ENCODE results near the gene ORC3.
A peak's percentile ranks its signal among the peaks of the same experiment; 100 is the strongest.
"Not testable (repeated sequence)": the region's sequence is repeated elsewhere in the genome, so short reads cannot be mapped to it uniquely, and the experiment has no call there.

Gene ORC3

GRCh38 chr6:87663434-87663833 lies 73.5 kb downstream of the ORC3 start:
- FAIRE-seq: no peak

DNA sequence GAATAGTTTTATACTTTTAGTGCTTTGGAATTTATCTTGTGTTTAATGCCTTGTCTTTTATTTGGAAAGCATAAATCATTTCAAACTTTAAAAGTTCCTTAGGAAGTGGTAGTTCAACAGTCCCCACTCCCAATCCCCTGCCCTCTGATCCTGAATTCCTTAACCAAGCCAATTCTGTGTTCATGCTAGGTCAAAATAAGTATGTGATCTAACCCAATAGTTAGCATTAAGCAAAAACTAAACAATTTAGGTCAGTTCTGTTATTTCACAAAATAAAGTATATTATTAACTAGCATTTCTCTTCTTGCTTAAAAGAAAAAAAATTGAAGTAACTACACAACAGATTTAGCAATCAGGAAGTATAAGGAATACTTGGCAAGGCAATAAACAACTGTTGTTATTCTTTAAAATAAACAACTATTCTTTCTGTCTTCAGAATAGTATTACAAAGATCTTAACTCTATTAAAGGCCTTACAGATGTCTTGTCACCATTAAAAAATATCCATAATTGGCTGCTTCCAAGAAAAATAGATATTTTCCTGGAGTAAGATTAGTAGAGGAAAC lies 75.1 kb downstream of the ORC3 start:
- FAIRE-seq: no peak

DNA sequence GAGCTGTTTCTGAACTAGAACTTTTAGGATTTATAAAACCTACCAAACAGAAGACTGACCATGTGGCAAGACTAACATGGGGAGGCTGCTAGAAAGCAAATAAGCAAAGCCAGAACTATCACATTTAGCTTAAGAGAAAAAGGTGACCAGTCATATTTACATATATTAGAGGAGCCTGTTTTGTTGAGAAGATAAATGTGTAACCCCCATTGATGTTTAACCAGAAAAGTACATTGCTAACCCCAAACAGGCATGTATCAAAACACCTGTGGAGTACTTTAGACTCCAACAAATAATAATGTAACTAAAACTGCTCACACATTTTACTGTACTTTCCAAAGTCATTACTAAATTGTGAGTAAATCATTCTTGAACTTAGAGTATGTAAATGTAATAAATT lies 77.1 kb downstream of the ORC3 start:
- no peak for FAIRE-seq

- no peak for FAIRE-seq
Measured at GRCh38 chr6:87668013-87668412, 78.1 kb downstream of the ORC3 start.

DNA sequence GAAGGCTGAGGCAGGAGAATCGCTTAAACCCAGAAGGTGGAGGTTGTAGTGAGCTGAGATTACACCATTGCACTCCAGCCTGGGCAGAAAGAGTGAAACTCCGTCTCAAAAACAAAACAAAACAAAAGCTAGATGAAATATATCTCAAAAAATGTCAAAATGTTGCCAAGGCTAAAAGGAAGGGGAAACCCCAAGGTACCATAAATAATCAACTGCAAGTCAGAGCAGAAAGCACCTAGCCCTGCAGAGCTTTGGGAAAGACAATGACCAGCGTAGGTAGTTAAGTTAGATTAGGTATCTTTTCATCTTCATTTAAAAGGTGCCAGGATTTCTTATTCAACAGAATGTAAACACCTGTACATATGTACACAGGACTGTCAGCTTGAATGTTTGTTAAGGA lies 79.1 kb downstream of the ORC3 start:
- FAIRE-seq: no peak

DNA sequence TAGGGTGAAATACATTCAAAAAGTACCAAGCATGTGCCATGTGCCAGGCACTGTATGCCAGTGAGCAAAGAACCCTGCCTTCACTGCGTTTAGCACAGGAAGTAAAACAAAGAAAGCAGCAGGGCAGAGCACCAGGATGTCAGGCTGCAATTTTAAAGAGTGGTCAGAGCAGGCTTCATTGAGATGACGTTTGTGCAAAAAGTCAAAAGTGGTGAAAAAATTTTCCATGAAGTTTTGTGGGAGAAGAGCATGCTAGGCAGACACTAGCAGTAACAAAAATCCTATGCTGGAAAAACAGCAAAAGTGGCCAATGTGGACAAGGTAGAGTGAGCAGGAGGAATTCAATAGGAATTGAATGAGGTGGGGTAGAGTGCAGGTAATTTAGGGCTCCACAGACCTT lies 80.8 kb downstream of the ORC3 start:
- FAIRE-seq: no peak

GRCh38 chr6:87671555-87672029 lies 81.7 kb downstream of the ORC3 start:
- FAIRE-seq: no peak

DNA sequence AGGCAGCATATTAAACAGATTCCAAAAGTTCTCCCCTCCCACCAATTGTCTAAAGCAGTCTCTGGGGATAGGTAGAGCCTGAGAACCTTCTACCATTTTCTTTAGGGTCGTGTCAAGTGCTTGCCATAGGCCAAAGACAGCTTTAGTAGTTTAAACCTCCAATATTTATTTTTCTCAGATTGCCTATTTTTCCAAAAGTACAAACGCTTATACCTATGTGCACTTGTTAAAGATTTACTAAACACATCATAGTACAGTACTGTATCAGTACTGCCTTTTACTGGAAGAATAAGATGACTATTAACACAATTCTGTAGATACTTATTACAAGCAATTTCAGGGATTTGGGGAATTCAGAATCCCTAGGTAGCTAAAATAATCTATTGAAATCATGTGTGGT lies 82.7 kb downstream of the ORC3 start:
- FAIRE-seq: no peak

DNA sequence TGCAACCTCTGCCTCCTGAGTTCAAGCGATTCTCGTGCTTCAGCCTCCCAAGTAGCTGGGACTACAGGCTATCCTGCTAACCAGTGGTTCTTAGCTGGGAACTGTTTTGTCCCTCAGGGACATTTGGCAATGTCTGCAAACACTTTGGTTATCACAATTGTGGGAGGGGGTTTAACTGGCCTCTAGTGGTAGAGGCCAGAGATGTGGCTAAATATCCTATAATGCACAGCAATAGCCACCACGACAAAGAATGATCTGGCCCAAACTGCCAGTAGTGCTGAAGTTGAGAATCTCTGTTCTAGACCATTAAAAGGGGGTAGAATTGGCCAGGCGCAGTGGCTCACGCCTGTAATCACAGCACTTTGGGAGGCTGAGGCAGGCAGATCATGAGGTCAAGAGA lies 83.3 kb downstream of the ORC3 start:
- no peak for FAIRE-seq

DNA sequence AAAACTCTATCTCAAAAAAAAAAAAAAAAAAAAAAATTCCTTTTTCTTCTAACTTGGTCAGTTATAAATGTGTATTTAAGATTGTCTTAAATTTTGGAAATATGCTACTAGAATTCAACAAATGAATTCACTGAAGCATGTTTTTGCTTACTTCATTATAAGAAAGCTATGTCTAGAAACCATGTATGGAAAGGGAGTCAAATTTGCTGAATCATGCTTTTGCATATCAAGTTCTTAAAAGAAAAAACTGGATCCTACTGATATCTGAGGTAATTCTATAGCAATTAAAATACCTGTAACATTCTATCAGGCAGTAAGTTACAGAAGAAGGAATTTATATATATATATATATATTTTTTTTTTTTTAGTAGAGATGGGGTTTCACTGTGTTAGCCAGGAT lies 84.4 kb downstream of the ORC3 start:
- FAIRE-seq: no peak

- no peak for FAIRE-seq
Measured at GRCh38 chr6:87675004-87675681, 85.2 kb downstream of the ORC3 start.

GRCh38 chr6:87682310-87682709 lies 92.4 kb downstream of the ORC3 start:
- no peak for FAIRE-seq

GRCh38 chr6:87683890-87684289 lies 94.0 kb downstream of the ORC3 start:
- FAIRE-seq: no peak

DNA sequence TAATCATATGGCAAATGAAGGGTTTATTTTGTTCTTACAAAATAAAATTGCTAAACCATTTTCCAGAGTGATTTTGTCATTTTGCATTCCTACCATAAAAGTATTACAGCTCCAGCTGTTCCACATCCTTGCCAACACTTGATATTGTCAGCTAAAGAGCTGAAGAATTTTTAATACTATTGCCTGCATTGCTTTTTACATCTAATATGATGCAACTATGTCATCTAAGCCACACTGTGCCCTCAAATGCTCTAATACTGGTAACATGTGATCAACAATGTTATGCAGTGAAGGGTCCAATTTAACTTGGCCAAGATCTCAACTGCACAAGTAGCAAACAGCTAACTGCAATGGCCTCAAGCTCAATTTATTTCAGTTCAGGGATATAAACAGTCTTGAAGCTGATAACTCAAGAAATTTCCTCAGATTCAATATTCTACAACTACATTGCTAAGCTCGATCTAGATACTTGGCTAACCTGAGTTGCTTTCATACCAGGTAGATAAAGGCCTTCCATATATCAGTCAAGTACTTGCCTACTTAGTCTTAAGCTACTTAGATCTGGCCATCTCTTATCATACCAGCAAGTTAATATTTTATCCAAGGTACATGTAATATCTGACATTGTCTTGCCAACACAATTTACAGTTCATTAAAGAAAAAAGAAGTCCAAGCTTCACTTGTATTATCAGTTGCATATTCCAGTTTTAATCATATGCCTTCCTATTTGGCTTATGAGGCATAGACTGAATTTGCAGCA lies 95.1 kb downstream of the ORC3 start:
- FAIRE-seq: no peak

GRCh38 chr6:87686636-87687205 lies 96.8 kb downstream of the ORC3 start:
- not testable (repeated sequence) for FAIRE-seq

- no peak for FAIRE-seq
Measured at GRCh38 chr6:87687296-87687695, 97.4 kb downstream of the ORC3 start.

DNA sequence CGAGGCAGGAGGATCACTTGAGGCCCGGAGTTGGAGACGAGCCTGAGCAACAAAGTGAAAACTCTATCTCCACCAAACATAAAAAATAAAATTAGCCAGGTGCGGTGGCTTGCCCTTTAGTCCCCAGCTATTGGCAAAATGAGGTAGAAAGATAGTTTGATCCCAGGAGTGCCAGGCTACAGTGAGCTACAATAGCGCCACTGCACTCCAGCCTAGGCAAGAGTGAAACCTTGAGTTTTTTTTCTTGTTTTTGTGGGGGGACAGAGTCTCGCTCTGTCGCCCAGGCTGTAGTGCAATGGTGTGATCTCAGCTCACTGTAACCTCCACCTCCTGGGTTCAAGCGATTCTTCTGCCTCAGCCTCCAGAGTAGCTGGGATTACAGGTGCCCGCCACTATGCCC lies 98.0 kb downstream of the ORC3 start:
- not testable (repeated sequence) for FAIRE-seq

DNA sequence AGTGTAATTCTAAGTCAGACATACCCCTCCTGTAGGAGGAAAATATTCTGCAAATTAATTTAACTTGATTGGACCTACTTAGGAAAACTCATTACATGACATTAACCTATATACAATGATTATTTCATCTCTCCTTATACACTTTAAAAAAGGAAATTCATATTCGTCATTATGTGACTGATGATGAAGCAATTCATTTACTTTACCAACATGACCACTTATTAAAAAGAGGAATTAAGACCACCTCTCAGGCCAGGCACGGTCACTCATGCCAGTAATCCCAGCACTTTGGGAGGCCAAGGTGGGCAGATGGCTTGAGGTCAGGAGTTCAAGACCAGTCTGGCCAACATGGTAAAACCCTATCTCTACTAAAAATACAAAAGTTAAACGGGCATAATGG lies 100.5 kb downstream of the ORC3 start:
- no peak for FAIRE-seq

- FAIRE-seq: no peak
Measured at GRCh38 chr6:87692086-87692485, 102.2 kb downstream of the ORC3 start.

- not testable (repeated sequence) for FAIRE-seq
Measured at GRCh38 chr6:87696817-87697216, 106.9 kb downstream of the ORC3 start.

DNA sequence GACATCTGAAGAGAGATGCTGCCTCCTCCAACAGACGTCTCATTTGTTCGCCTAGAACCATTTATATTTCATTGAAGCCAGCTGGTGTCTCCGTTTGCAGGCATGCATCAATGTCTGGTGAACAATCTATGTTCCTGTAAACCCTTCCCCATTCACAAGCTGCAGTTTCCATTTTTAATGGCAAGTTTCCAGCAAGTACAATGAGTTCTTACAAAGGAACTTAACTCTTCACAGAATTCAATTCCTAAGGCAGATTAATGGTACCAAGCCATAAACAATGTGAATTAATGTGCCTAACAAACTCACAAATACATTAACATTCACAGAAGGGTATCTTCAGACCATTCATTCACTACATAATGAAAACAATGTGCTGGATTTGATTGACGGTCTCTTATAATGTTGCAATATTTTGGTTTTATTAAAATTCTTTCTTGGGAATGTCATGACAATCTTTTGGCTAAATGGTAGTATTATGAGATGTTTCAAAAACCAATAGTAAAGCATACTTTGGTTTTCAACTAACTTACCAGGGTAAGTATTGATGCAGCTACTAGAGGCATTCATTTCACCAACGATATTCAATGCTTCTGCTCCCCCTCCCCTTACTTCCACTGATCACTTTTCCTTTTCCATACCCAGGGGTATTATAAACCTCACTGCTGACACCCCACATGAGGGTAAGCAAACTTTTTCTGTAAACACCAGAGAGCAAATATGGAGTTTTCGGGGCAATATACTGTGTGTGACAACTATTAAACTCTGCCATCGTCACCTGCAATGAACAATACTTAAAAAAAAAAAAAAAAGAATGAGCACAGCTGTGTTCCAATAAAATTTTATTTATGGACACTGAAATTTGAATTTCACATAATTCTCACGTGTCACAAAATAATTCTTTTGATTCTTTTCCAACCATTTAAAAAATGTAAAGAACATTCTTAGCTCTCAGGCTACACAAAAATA lies 107.9 kb downstream of the ORC3 start:
- FAIRE-seq: peak; percentile 79

- no peak for FAIRE-seq
Measured at GRCh38 chr6:87698547-87699006, 108.6 kb downstream of the ORC3 start.

Measured in islet of Langerhans (tissue), 1 donor.